Measurements from ENCODE around the gene C17orf67. TPM values are rescaled to one million over a fixed set of nuclear protein-coding genes. Genes with fewer than 3 reads are reported as not detected.

The C17orf67 gene
- total RNA-seq, 4 donors from 2014 or later = 0.52 to 3.7 (median 1.0) TPM

- DNase-seq (ENCODE audit: low spot score in 2 of 2) = no peak
- H3K4me3 ChIP-seq = no peak overlapping the region
- TF ChIP-seq EP300 (IDR thresholded peaks at IDR 0.05) = no peak
- TF ChIP-seq CTCF (IDR thresholded peaks at IDR 0.05) = no peak
- no peak for TF ChIP-seq POLR2A (IDR thresholded peaks at IDR 0.05)
- no peak for TF ChIP-seq POLR2AphosphoS5 (IDR thresholded peaks at IDR 0.05)
- H3K9me3 ChIP-seq = no peaks in the 10 kb centered on the region
- no peak overlapping the region for H3K27ac ChIP-seq
- WGBS = 74% methylated on average over 7 of the region's 7 CpGs
- no peaks in the 10 kb centered on the region for H3K36me3 ChIP-seq
- no peaks in the 10 kb centered on the region for H3K27me3 ChIP-seq
- H3K4me1 ChIP-seq = peaks cover 10% of the 10 kb centered on the region
These were observed 20.8 kb downstream of the C17orf67 start for GRCh38 chr17:56812901-56813388.

GRCh38 chr17:56810891-56811775, 22.6 kb downstream of the C17orf67 start:
- H3K4me3 ChIP-seq = no peak overlapping the region

GRCh38 chr17:56810343-56810742, 23.4 kb downstream of the C17orf67 start:
- no peak overlapping the region for H3K4me3 ChIP-seq
- no peak for DNase-seq (ENCODE audit: low spot score in 2 of 2)

More at GRCh38 chr17:56810891-56811775, 22.6 kb downstream of the C17orf67 start:
- no peaks in the 10 kb centered on the region for H3K9me3 ChIP-seq
- H3K27ac ChIP-seq = no peak overlapping the region
- WGBS = 95% methylated on average over 12 of the region's 12 CpGs
- TF ChIP-seq CTCF (IDR thresholded peaks at IDR 0.05) (no peak), POLR2A (IDR thresholded peaks at IDR 0.05) (no peak), EP300 (IDR thresholded peaks at IDR 0.05) (no peak), POLR2AphosphoS5 (IDR thresholded peaks at IDR 0.05) (no peak)
- DNase-seq (ENCODE audit: low spot score in 2 of 2) = no peak
- peaks cover 13% of the 10 kb centered on the region for H3K4me1 ChIP-seq
- H3K36me3 ChIP-seq = no peaks in the 10 kb centered on the region
- H3K27me3 ChIP-seq = no peaks in the 10 kb centered on the region

GRCh38 chr17:56809820-56810179, 23.9 kb downstream of the C17orf67 start:
- no peak for DNase-seq (ENCODE audit: low spot score in 2 of 2)
- H3K27me3 ChIP-seq = no peaks in the 10 kb centered on the region
- H3K36me3 ChIP-seq = no peaks in the 10 kb centered on the region
- H3K4me3 ChIP-seq = no peak overlapping the region
- TF ChIP-seq EP300 (IDR thresholded peaks at IDR 0.05) (no peak), CTCF (IDR thresholded peaks at IDR 0.05) (no peak), POLR2AphosphoS5 (IDR thresholded peaks at IDR 0.05) (no peak), POLR2A (IDR thresholded peaks at IDR 0.05) (no peak)
- H3K9me3 ChIP-seq = no peaks in the 10 kb centered on the region
- no peak overlapping the region for H3K27ac ChIP-seq
- H3K4me1 ChIP-seq = peaks cover 13% of the 10 kb centered on the region
- WGBS = 83% methylated on average over 1 of the region's 1 CpG

More at GRCh38 chr17:56810343-56810742, 23.4 kb downstream of the C17orf67 start:
- TF ChIP-seq POLR2AphosphoS5 (IDR thresholded peaks at IDR 0.05) = no peak
- TF ChIP-seq CTCF (IDR thresholded peaks at IDR 0.05) = no peak
- TF ChIP-seq EP300 (IDR thresholded peaks at IDR 0.05) = no peak
- TF ChIP-seq POLR2A (IDR thresholded peaks at IDR 0.05) = no peak
- no peaks in the 10 kb centered on the region for H3K27me3 ChIP-seq
- H3K4me1 ChIP-seq = peaks cover 13% of the 10 kb centered on the region
- no peaks in the 10 kb centered on the region for H3K36me3 ChIP-seq
- no peak overlapping the region for H3K27ac ChIP-seq
- WGBS = 52% methylated on average over 2 of the region's 2 CpGs
- H3K9me3 ChIP-seq = no peaks in the 10 kb centered on the region

GRCh38 chr17:56809106-56809819, 24.5 kb downstream of the C17orf67 start:
- Histone ChIP-seq H3K27ac (no peak overlapping the region), H3K36me3 (no peaks in the 10 kb centered on the region), H3K4me1 (peaks cover 13% of the 10 kb centered on the region), H3K9me3 (no peaks in the 10 kb centered on the region), H3K4me3 (no peak overlapping the region), H3K27me3 (no peaks in the 10 kb centered on the region)
- 94% methylated on average over 9 of the region's 9 CpGs for WGBS
- no peak for TF ChIP-seq POLR2A (IDR thresholded peaks at IDR 0.05)
- no peak for TF ChIP-seq CTCF (IDR thresholded peaks at IDR 0.05)
- TF ChIP-seq EP300 (IDR thresholded peaks at IDR 0.05) = no peak
- TF ChIP-seq POLR2AphosphoS5 (IDR thresholded peaks at IDR 0.05) = no peak
- DNase-seq (ENCODE audit: low spot score in 2 of 2) = no peak
